Measurements from ENCODE around the gene ST14. TPM values are rescaled to one million over a fixed set of nuclear protein-coding genes. Genes with fewer than 3 reads are reported as not detected.
"Not testable (repeated sequence)": the region's sequence is repeated elsewhere in the genome, so short reads cannot be mapped to it uniquely, and the experiment has no call there.

Gene ST14
- total and polyA plus RNA-seq, 10 of the 15 experiments (the other 5 are each of a cell fraction or from before 2014, with no cell fraction given), result 0.02 to 3.9 (median 0.73) TPM; not detected in 2

- Histone ChIP-seq H3K4me1 (ENCODE audit: control insufficient read depth, insufficient read depth, low read length) (no peaks in the 10 kb centered on the region), H3K36me3 (ENCODE audit: control insufficient read depth in 2 of 2, insufficient read depth in 2 of 2, low read length in 1 of 2) (no peaks in the 10 kb centered on the region), H3K79me2 (ENCODE audit: control insufficient read depth, insufficient read depth, low read length) (no peaks in the 10 kb centered on the region), H2AFZ (ENCODE audit: control insufficient read depth, low read depth, low read length) (no peak overlapping the region), H3K27ac (ENCODE audit: control insufficient read depth, insufficient read depth) (no peak overlapping the region), H4K20me1 (ENCODE audit: control insufficient read depth, insufficient read depth) (no peaks in the 10 kb centered on the region), H3K4me2 (ENCODE audit: control insufficient read depth, insufficient read depth) (no peak overlapping the region), H3K27me3 (replicated peaks in 1 of 2; ENCODE audit: control insufficient read depth in 2 of 2, insufficient read depth in 2 of 2, low read length in 1 of 2) (no peaks in the 10 kb centered on the region), H3K4me3 (no peak overlapping the region), H3K9me3 (replicated peaks; ENCODE audit: control insufficient read depth, insufficient read depth, low read length) (no peaks in the 10 kb centered on the region), H3K9ac (ENCODE audit: control insufficient read depth, insufficient read depth, low read length) (no peak overlapping the region)
- TF ChIP-seq HDAC2 (IDR thresholded peaks at IDR 0.05), result no peak
- ChIA-PET POLR2A (no interaction called here), RAD21 (ENCODE audit: unreplicated experiment) (no interaction called here), SMC1A (ENCODE audit: uncharacterized antibody, unreplicated experiment) (interaction anchor here (1.4 kb wide), 1 partner anchor 43 kb away, joined by 4 read pairs; no protein-coding TSS in a partner anchor), CTCF (interaction anchor here (0.7 to 3.8 kb wide), 2 partner anchors 11 to 15 kb away, joined by 3 to 15 read pairs; no protein-coding TSS in a partner anchor)
- FAIRE-seq (no peak), ATAC-seq (no peak), DNase-seq (ENCODE audit: low read depth, low spot score) (no peak)
- 66% methylated on average over 4 of the region's 4 CpGs for WGBS (ENCODE audit: insufficient coverage, insufficient replicate concordance, low lambda C conversion rate, missing lambda C conversion rate)
- intact Hi-C loops (cut with micrococcal nuclease; ENCODE audit: unreplicated experiment) (no loop called here), in situ Hi-C loops (cut with MboI) (no loop called here)
- no TSS peak for BruUV-seq (replicated peaks)
Observed at GRCh38 chr11:130227373-130227772, 67.8 kb downstream of the ST14 start.

DNA sequence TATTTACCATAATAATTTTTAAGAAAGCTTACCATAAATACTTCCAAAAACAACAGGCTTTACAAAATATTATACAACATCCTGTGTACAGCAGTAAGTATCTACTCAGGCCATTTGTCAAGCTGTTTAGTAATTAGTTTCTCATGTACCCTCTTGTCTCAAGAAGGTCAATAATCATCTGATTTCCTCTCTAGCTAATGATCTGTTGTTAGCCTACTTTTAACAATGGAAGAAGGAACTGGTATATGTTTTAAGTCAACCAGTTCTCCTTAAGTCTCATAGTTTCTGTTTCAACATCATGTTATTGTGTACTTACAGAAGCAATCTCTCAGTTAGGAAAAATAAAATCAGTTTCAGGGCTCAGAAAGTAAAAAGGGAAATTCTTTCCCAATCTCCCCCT lies 73.9 kb downstream of the ST14 start:
- H3K4me3 ChIP-seq; H2AFZ ChIP-seq (ENCODE audit: control insufficient read depth, low read depth, low read length); H3K4me2 ChIP-seq (ENCODE audit: control insufficient read depth, insufficient read depth); RAD21 ChIA-PET (ENCODE audit: unreplicated experiment); in situ Hi-C loops (cut with MboI); intact Hi-C loops (cut with micrococcal nuclease; ENCODE audit: unreplicated experiment); H3K79me2 ChIP-seq (ENCODE audit: control insufficient read depth, insufficient read depth, low read length); POLR2A ChIA-PET; H3K9ac ChIP-seq (ENCODE audit: control insufficient read depth, insufficient read depth, low read length); H3K4me1 ChIP-seq (ENCODE audit: control insufficient read depth, insufficient read depth, low read length); BruUV-seq (replicated peaks); H3K27me3 ChIP-seq (replicated peaks in 1 of 2; ENCODE audit: control insufficient read depth in 2 of 2, insufficient read depth in 2 of 2, low read length in 1 of 2); CTCF ChIA-PET; DNase-seq (ENCODE audit: low read depth, low spot score); H3K36me3 ChIP-seq (ENCODE audit: control insufficient read depth in 2 of 2, insufficient read depth in 2 of 2, low read length in 1 of 2); H3K9me3 ChIP-seq (replicated peaks; ENCODE audit: control insufficient read depth, insufficient read depth, low read length); H3K27ac ChIP-seq (ENCODE audit: control insufficient read depth, insufficient read depth); H4K20me1 ChIP-seq (ENCODE audit: control insufficient read depth, insufficient read depth); FAIRE-seq: not testable (repeated sequence)
- peak; percentile 69 for ATAC-seq
- peak; percentile 47 for TF ChIP-seq MTA2 (IDR thresholded peaks at IDR 0.05; ENCODE audit: low read depth)
- SMC1A ChIA-PET (ENCODE audit: uncharacterized antibody, unreplicated experiment), result interaction anchor here (1.3 kb wide), 1 partner anchor 76 kb away, joined by 4 read pairs; no protein-coding TSS in a partner anchor

- H3K27ac ChIP-seq (ENCODE audit: control insufficient read depth, insufficient read depth); H3K9ac ChIP-seq (ENCODE audit: control insufficient read depth, insufficient read depth, low read length); CTCF ChIA-PET; POLR2A ChIA-PET; H3K79me2 ChIP-seq (ENCODE audit: control insufficient read depth, insufficient read depth, low read length); H3K4me3 ChIP-seq; FAIRE-seq; H4K20me1 ChIP-seq (ENCODE audit: control insufficient read depth, insufficient read depth); H2AFZ ChIP-seq (ENCODE audit: control insufficient read depth, low read depth, low read length); H3K27me3 ChIP-seq (replicated peaks in 1 of 2; ENCODE audit: control insufficient read depth in 2 of 2, insufficient read depth in 2 of 2, low read length in 1 of 2); BruUV-seq (replicated peaks); H3K9me3 ChIP-seq (replicated peaks; ENCODE audit: control insufficient read depth, insufficient read depth, low read length); H3K4me1 ChIP-seq (ENCODE audit: control insufficient read depth, insufficient read depth, low read length); H3K4me2 ChIP-seq (ENCODE audit: control insufficient read depth, insufficient read depth); RAD21 ChIA-PET (ENCODE audit: unreplicated experiment); in situ Hi-C loops (cut with MboI); intact Hi-C loops (cut with micrococcal nuclease; ENCODE audit: unreplicated experiment); DNase-seq (ENCODE audit: low read depth, low spot score); H3K36me3 ChIP-seq (ENCODE audit: control insufficient read depth in 2 of 2, insufficient read depth in 2 of 2, low read length in 1 of 2): not testable (repeated sequence)
- ATAC-seq, result peak; percentile 29
- SMC1A ChIA-PET (ENCODE audit: uncharacterized antibody, unreplicated experiment), result interaction anchor here (1.0 kb wide), 1 partner anchor 10 kb away, joined by 4 read pairs; no protein-coding TSS in a partner anchor
- WGBS (ENCODE audit: insufficient coverage, insufficient replicate concordance, low lambda C conversion rate, missing lambda C conversion rate), result 22% methylated on average over 2 of the region's 3 CpGs
Observed at GRCh38 chr11:130233888-130234287, 74.3 kb downstream of the ST14 start.

Measured in GM12878 (cell line).